Fibroblast of gingiva (primary cell): ENCODE measurements around the gene NPFF.

Source experiments
- DNase-seq: peaks from one replicate; pipeline ENCODE4 v3.0.0-alpha.2; 2011; ENCODE audit warnings: low read depth

NPFF gene

DNA sequence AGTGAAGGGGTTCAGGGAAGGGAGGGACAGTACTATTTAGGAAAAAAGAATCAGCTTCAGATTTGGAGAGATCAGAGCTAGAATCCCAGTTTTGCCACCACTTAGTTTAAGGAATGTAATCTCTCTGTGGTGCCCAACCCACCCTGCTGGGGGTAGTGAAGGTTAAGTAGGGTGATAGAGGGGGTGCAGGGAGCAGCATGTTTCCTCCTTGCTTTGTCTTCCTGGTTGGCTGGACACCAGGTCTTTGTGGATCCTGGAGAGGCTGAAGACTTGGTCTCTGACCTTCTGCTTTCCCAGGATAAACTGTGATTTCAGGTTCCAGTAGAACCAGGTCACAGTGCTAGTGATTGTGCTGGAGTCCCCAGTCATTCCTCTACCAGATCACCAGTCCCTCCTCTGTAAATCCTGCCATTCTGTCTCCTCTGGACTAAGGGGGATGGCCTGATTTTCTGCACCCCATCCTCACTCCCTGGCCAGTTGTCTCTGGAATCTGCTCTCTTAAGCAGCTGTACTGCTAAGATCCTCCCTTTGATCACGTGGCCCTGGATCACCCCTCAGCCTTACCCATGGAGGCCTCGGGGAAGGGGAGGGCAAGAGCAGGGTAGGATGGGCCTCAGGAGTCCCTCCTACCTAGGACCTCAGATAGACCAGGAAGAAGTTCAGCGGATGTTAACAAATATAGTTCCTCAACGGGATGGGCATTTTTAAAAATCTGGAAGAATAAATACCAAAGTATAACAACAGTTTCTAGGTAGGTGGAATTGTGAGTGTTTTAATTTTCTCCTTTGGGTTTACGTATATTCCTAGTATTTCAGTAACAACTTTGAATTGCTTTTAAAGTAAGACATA, 11.2 kb downstream of the NPFF start:
- peak; percentile 79 for DNase-seq

DNA sequence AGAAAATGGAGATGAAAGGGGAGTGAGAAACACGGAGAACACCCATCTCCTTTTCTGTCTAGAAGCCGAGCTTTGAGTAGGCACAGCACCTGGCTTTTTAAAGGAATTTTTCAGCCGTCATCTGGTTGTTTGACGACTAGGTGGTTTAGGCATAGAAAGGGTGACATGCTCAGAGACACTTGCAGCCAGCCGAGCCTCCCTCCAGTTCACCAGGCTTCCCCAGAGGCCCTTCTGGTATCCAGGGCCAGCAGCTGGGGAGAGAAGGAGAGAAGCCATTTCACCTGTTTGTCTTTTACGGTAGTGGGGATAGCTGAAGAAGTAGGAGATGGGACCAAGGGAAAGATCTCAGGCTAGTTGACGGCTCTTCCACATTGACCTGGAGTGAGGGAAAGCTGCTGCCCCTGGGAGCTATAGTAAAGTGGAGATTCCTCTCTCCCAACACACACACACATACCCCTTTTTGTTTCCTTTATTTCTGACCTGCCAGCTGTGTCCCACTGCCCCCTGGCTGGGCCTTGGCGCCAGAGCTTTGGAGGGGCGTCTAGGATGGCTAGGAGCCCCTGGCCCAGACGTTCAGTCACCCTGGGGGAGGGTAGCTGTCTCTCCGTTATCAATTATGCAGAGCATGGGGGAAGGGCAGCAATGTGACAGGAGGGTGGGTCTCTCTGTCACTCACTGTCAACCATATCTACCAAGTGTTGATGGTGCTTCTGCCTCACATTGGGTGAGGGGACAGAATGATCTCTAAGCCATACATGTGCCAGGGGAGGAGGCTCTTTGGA, 13.5 kb downstream of the NPFF start:
- DNase-seq, result no peak

DNA sequence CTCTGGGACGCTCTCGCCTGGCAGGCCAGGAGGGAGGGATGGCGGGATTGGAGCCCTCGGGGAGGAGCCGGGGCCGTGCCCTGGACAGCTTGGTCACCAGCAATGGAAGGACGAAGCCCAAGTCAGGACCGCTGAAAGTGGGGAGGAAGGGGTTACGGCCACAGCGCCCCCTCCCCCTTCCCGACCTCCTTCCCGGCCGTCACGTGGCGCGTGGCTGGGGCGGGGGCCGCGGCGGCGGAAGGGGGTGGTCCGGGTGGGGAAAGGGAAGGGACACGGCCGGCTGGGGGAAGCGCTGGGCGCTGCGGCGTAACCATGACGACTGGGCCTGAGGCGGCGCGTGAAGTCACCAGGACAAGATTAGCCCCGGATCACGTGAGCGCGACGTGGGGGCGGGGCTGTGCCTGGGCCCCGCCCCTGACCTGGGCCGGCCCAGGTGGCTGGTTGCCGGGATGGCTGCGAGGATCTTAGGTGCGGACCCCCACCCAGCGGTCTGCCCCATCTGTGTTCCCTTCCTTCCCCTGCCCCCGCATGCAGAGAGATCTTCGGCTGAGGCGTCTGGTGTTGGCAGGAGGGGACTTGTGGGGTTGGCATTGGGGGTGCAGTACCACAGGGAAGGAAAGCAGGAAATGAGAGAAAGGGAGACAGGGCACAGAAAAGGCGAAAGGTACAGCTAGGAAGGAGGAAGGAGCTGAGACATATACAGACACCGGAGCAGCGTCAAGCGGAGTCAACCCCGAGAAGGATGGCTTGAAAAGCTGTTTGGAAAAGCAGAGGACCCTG, 14.3 kb downstream of the NPFF start:
- DNase-seq, result peak; percentile 88

DNA sequence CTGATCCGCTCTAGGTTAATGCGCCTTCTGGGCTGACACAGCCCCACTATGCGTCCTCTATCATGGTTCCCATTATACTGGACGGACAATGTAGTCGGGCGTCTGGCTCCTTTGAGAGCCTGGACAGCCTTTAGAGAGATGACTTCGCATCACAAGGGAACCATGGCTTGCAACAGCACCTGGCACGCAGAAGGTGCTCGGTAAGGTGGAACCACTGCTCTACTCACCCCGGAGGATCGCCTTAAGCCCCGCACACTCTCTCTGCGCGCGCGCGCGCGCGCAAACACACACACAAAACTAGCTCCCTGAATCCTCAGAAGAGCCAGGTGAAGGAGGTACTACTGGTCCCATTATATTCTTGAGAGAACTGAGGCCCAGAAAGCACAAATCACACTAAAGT, 15.1 kb downstream of the NPFF start:
- no peak for DNase-seq

DNA sequence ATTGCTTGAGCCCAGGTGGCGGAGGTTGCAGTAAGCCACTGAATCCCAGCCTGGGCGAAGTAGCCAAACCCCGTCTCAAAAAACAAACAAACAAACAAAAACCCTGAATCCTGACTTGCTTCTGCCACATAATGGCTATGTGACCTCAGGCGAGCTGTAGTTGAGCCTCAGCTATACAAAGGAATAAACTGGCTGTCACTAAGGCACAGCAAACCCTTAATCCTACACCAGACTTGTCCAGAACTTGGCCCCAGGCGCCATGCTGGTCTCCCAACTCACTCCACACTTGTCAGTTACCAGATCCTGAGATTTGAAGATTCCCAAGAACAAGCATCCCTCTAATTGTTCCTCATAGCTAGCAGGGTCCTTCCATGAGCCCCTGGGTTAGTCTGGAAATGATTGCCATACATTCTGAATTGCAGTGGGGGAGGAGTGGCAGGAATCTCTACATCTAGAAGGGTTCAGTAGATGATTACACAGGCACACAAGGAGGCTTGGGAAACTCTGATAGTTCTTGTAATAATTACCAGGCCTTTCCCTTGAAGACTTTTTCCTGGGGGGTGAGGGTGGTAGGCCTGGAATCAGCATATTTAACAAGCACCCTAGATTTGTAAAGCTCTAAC, 17.9 kb downstream of the NPFF start:
- no peak for DNase-seq

DNA sequence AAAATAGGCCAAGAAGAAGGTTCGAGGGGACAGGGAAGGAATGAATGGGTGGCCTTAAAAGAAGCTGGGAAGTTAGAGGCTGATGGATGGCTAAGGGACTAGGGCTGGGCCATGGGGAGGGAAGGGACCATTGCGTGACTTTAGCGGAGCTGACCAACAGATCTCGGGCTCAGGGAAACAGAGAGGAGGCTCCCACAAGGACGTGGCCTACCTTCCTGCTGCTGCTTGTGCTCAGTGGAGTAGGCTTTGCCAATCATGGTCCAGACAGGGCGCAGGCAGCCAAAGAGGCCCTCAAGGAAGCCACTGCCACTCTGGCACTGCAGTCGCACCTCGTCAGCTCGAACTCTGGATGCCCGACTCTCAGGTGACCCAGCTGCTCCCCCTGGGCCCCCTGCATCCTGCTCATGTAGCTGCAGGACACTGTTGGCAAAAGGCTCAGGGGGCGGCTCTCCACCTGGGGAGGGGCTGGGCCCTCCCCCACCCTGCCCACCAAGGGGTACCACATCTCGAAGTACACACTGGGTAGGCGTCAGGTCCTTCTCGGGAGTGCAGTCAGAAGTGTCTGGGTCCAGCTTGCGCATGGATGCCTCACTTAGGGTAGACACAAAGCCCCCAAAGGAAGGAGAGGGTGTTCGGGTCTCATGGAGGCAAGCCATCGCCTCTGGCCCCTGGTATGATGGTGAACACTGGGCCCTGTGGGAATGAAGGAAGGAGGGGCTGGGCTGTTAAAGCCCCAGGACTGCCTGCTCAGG, 20.4 kb downstream of the NPFF start:
- DNase-seq, result no peak

DNA sequence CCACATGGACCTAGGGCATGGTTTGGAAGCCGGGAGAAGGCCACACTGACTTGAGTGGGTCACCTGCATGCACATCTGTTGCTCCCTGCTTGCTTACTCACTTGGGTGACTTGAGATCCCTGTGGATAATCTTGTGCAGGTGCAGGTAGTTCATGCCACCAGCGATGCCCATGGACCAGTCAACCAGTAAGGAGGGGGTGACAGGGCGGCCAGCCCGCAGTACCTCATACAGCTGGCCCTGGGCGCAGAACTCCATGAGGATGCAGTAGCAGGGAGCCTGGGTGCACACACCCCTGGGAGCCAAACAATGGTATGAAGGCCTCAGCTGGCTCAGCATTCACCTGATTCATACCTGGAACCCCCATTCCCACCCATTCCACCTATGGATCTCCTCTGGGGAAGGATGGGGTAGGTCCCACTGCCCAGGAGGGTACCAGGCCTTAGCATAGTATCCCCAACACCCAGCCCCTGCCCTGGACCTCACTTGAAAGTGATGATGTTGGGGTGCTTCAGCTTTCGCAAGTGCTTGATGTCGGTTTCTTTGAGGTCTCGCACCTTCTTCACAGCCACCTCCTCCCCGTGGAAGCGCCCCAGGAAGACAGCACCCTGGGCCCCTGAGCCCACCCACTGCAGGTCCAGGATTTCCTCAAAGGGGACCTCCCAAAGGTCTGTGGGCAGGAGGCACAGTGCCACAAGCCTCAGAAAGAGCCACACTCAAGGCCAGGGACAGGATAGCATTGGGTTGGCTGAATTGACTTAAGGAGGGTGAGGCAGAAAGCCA, 21.1 kb downstream of the NPFF start:
- DNase-seq, result no peak

DNA sequence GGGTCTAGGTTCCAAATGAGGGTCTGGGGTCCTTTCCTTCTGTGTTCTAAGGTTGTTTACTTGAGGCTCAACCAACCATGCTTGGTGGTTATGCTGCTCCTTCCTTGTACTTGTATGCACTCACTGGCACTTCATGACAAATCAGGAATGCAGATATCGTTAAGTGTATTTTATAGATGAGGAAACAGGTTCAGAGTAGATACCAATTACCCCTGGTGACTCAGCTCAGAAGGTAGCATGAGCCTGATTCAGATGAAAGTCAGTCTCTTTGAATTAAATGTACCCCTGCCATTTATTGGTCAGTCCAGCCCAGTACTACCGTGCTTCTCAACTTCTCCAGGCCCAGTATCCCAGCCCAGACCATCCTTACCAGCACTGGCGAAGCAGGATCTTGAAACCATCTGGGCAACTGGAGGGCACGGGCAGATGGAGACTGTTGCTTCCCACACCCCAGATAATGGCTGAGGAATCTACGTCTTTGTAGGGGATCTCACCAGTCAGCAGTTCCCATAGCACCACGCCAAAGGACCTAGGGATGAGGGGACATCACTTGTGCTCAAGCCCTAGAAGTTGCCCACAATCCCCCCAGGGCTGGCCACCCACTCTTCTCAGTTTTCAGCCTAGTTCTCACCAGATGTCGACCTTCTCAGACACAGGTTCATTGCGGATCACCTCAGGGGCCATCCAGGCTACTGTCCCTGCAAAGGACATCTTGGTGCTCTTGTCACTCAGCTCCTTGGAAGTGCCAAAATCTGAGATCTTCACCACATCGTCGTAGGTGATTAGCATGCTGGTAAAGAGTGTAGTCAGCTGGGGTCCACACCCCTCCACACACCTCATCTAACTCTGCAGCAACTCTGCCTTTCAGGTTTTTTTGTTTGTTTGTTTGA, 22.4 kb downstream of the NPFF start:
- no peak for DNase-seq

DNA sequence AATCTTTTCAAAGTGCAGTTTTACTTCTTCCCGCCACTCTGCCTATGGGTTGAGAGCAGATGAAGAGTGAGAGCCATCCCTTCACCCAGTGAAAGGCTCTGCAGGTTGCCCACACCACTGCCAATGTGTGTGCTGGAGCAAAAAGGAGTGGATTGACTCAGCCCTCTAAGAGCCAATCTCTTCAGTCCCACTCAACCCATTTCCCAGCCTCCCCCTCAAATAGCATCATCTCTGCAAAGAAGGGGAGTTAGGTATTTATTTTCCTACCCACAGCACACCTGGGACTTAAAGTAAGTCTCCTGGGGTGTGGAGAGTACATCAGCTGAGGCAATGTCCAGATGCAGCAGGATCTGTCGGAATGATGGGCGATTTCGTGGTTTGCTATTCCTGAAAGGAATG, 23.3 kb downstream of the NPFF start:
- DNase-seq, result no peak

DNA sequence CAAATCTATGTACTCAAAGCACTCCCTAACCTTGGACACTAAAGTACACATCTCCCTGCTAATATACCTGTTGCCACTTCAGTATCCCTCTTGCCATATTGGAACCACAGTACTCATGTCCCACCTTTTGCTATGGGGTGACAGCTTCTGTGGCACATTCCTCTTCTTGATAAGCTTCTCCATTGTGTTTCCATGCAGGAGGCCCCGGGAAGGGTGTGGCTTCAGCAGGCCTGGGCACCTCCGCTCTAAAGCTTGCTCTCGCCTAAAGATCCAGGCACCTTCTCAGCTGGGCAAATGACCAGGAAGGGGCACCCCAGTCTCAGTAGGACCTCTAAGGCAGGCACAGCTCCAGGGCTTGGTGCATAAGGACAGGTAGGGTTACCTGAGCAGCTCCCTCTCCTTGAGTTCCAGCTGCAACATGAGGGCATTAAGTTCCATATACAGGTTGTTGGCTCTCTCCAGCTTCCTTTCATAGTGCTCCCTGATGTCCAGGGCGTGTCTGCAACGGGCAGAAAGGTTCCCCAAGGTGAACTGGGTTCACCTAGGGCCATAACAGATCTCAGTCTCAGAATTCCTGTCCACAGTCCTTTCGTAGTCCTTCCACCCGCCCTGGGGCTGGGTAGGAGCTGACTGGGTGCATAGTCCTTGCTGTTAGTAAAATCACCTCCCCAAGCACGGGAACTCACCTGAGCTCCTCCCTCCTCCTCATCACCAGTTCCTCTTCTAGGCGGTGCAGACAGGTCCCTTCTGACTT, 23.9 kb downstream of the NPFF start:
- DNase-seq, result no peak

DNA sequence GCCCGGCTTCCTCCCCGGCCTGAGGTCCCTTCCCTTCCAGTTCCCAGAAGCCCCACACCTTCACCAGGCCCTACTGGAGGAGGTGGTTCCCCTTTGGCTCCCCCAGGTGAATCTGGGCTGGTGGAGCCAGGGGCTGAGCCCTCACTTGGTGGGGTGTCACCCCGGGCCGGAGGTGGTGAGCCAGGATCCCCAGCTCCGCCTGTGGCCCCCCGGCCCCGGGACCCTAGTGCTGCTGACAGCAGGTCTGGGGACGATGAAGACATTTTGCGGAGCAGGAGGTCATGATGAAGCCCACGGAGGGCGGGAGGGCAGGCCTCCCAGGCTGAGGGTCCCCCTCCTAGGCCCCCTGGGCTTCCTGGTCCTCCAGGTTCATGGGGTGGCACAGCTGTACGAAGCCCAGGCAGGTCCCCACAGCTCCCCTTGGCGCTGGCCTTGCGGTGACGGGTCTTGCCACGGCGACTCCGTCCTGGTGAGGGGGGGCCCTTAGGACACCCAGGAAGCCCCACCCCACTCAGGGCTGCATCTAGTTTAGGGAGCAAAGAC, 24.6 kb downstream of the NPFF start:
- no peak for DNase-seq

DNA sequence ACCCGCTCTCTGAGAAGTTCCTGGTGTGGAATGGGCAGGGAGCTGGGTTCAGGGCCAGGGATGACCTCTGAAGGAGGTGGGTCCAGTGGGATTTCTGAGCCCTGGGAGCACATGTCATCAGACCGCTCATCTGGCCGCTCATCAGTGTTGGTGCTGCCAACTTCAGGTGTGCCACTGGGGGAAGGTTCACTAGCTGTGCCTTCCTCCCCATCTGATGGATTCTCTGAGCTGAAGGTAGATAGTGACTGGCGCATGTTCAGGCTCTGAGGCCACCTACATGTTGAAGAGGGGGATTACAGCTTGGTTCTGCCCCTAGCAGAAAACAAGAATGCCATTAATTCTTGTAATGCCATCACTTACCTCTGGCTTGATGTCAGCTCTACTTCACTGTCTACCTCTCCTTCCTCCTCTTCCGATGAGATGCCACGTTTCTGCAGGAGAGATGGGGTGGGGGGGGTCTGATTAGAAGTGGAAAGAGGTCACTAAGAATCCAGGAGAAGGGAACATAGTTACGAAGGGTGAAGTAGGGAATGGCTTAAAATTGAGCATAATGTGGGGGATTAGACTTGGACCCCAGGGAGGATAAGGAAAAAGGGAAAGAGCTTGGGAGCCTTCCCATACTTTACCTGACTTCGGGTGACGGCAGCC, 25.2 kb downstream of the NPFF start:
- DNase-seq, result no peak

DNA sequence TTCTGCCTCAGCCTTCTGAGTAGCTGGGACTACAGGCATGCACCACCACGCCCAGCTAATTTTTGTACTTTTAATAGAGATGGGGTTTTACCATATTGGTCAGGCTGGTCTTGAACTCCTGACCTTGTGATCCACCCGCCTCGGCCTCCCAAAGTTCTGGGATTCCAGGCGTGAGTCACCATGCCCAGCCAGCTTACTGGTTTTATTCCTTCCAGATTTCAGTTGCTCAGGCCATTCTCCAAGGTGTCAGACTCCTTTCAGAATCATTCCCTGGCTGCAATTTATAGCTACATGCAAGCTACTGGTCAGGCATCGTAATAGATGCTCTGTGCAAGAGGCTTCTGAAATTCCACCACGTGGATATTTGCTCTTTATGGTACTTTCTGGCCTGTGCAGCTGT, 25.8 kb downstream of the NPFF start:
- peak; percentile 79 for DNase-seq

DNA sequence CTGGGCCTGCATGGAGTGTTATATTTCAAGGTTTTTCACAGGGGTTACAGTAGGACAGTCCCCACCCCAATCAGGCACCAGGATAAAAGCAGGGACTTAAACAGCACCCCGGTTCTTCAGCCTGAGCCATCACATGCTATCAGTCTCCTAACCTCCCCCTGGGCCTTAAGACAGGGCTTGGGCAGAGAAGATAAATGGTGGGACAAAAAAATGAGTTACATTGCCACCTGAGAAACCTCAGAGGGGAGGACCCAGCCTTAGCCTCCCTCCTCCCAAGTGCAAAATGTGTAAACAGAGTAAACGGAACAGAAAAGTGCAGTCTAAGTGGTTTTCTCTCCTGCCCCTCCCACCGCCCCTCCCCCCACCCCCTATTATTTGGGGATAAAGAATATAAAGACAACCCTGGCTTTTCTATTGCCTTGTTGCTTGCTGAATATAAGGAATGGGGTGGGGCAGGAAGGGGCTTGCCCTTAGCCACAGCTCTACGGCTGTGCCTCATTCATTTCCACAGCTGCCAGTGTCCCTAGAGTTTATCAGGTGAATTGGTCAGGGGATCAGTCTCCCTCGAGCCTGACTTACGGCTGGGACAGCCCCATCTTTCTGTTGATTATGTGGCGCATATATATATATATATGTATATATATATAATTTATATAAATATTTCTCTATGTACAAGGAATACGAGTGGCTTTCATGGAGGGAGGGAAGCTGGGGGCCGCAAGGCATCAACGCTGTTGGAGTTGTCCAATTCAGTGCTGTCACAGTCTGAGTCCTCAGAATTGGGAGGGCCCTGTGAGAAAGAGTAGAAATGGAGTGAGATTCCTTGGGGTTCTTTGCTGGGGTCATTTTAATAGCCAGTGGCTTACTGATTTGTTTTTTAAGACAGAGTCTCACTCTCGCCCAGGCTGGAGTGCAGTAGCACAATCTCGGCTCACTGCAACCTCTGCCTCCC, 26.5 kb downstream of the NPFF start:
- no peak for DNase-seq

DNA sequence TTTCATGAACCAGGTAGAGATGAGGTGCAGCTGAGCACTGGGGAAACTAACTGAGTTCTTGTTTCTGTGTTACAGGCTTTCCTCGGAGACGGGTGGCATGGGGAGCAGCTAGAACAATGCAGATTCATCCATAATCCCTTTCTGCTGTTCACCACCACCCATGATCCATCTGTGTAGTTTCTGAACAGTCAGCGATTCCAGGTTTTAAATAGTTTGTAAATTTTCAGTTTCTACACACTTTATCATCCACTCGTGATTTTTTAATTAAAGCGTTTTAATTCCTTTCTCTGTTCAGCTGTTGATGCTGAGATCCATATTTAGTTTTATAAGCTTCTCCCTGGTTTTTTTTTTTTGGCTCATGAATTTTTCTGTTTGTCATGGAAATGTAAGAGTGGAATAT, 28.0 kb downstream of the NPFF start:
- no peak for DNase-seq

DNA sequence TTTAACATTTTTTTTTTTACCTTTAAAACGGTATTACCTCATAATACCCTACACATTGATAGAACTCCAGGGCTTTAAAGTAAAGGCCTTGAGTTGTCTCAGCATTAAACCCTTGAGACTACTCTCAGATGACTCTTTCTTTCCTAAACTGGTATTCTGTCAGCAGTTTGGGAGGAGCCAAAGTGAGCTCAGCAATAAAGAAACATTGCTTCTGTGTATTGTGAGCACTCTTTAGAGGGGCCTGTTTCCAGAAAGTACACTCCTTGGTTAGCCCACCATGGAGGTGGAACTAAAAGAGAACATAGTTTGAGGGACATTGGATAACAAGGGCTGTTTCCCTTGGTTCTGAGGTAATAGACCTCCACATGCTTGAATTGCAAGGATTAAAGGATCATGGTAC, 28.4 kb downstream of the NPFF start:
- peak; percentile 30 for DNase-seq

DNA sequence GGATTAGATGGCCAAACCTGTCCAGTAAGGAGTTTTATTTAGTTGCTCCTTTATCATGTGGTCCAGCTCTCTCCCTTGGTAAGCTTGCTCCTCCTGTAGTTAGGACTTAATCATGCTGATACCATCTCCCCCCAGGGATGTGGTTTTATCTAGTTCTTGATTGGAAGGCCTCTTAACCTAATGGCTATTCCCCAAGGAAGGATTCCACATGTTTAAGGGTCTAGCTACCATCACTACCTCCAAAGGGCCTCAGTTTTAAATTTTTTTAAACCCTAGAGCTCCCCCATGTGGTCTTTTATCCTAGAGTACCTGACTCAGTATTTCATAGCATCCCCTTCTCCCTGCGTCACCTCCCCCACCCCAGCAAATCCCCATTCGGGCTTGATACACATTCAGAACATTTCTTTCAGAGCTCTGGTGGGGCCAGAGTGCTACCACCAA, 30.5 kb downstream of the NPFF start:
- DNase-seq, result no peak
